Transverse colon (tissue), 4 donors: ENCODE data around the gene NCOR1. TPM values are rescaled to one million over a fixed set of nuclear protein-coding genes. Genes with fewer than 3 reads are reported as not detected.

Source experiments
- DNase-seq: peaks from one replicate; pipeline ENCODE4 v3.0.0-alpha.2; 2019
- H3K27ac ChIP-seq, 4 donors: fragments of 200-600 bp; sonication (generic); 2 replicates each; pipeline ENCODE4 v1.5.1; 2016 to 2018; ENCODE audit warnings: inconsistent platforms in 4 of 4
- H3K27me3 ChIP-seq: fragments of 200-600 bp; sonication (generic); 2 replicates; pipeline ENCODE4 v1.5.1; 2017; ENCODE audit warnings: inconsistent platforms
- H3K36me3 ChIP-seq, 4 donors: fragments of 200-600 bp; sonication (generic); 2 replicates each; pipeline ENCODE4 v1.5.1; 2017 to 2019; ENCODE audit warnings: inconsistent platforms in 4 of 4
- H3K4me1 ChIP-seq, 4 donors: fragments of 200-600 bp; sonication (generic); 2 replicates each; pipeline ENCODE4 v1.5.1; 2017 to 2020; ENCODE audit warnings: inconsistent platforms in 4 of 4
- H3K4me3 ChIP-seq, 4 donors: fragments of 200-600 bp; sonication (generic); 1 replicate in 1 of 4; 2 replicates in 3 of 4; pipeline versions ENCODE4 v1.5.1 to v1.6.1; 2017 to 2019; ENCODE audit warnings: inconsistent platforms in 4 of 4
- H3K9me3 ChIP-seq, 2 donors: fragments of 200-600 bp; sonication (generic); 2 replicates each; pipeline ENCODE4 v1.5.1; 2017 to 2019; ENCODE audit warnings: inconsistent platforms in 2 of 2
- CTCF ChIP-seq, 5 experiments: fragments of 200-600 bp in 3 of 5; fragments of 450-650 bp in 2 of 5; sonication (generic) in 3 of 5; IDR thresholded peaks; 1 replicate in 2 of 5; 2 replicates in 3 of 5; pipeline ENCODE4 v1.5.1; 2016 to 2017; ENCODE audit warnings: antibody characterized with exemption in 5 of 5, inconsistent platforms in 3 of 5, mild to moderate bottlenecking in 2 of 5, moderate library complexity in 1 of 5
- EP300 ChIP-seq: sonication (generic); formaldehyde crosslinking; IDR thresholded peaks from one replicate; pipeline ENCODE4 v1.6.1; 2017; ENCODE audit warnings: antibody characterized with exemption, low read depth
- POLR2A ChIP-seq: fragments of 450-650 bp; IDR thresholded peaks from one replicate; pipeline ENCODE4 v1.6.1; 2016; ENCODE audit warnings: antibody characterized with exemption, mild to moderate bottlenecking, moderate library complexity
- POLR2AphosphoS5 ChIP-seq, 3 donors: sonication (generic); formaldehyde crosslinking; IDR thresholded peaks; one replicate each; pipeline ENCODE4 v1.6.1; 2016; ENCODE audit warnings: antibody characterized with exemption in 3 of 3
- WGBS, 2 donors: methylation state at CpG; one replicate each; pipeline ENCODE4 v1.1.5; 2018; ENCODE audit warnings: low coverage in 1 of 2; 5-methylcytosine and 5-hydroxymethylcytosine counted together
- in situ Hi-C, 4 donors: fragments of 200-750 bp; cut with MboI; loops; one replicate each; pipeline versions ENCODE4 v1.15.0 to v1.15.1; 2017; ENCODE audit warnings: low sequenced_read_pairs in 3 of 4, low pct_ligation_motif_present in 1 of 4, low pct_unique_long_range_greater_than_20kb in 1 of 4
- intact Hi-C: fragments of 100-400 bp; cut with DNase I; formaldehyde crosslinking; loops from one replicate; pipeline ENCODE4 v1.15.1; 2023; ENCODE audit warnings: low total_unique reads
- total RNA-seq, 4 donors: library from RNA; depleted of rRNA; stranded (reverse); fragments of >200 nt; gene quantifications; one replicate each; pipeline ENCODE4 v1.1.0, GENCODE V29; 2016

Gene NCOR1
- total RNA-seq, 4 donors from 2014 or later = 267 to 519 (median 376) TPM

GRCh38 chr17:16258901-16259300 lies 43.6 kb upstream of the NCOR1 start:
- Histone ChIP-seq H3K4me3 (no peak overlapping the region), H3K4me1 (peaks cover 4 to 39% (median 24%) of the 10 kb centered on the region in 4 donors), H3K27ac (no peak overlapping the region), H3K36me3 (no peaks in the 10 kb centered on the region), H3K9me3 (no peaks in the 10 kb centered on the region), H3K27me3 (no peaks in the 10 kb centered on the region)
- 90 to 100% methylated on average over 1 of the region's 1 CpG for WGBS, 2 donors
- in situ Hi-C loops (no loop called here), intact Hi-C loops (no loop called here)
- TF ChIP-seq EP300 (no peak), POLR2AphosphoS5 (IDR thresholded peaks at IDR 0.05) (no peak), CTCF (IDR thresholded peaks at IDR 0.05) (no peak), POLR2A (no peak)
- DNase-seq = no peak

GRCh38 chr17:16255481-16255921 lies 40.2 kb upstream of the NCOR1 start:
- TF ChIP-seq POLR2A (peak; percentile 28), CTCF (IDR thresholded peaks at IDR 0.05) (no peak), POLR2AphosphoS5 (IDR thresholded peaks at IDR 0.05) (peak in 2 of 3 donors; percentile 27 to 30), EP300 (no peak)
- in situ Hi-C loops (no loop called here), intact Hi-C loops (no loop called here)
- Histone ChIP-seq H3K4me1 (peaks cover 4 to 55% (median 30%) of the 10 kb centered on the region in 4 donors), H3K4me3 (peak overlapping the region in 2 of 4 donors; percentile 4 to 28), H3K9me3 (no peaks in the 10 kb centered on the region), H3K27me3 (no peaks in the 10 kb centered on the region), H3K27ac (peak overlapping the region; percentile 82 to 91 (median 89)), H3K36me3 (no peaks in the 10 kb centered on the region)
- WGBS, 2 donors = 0 to 14% methylated on average over 1 to 4 of the region's 4 CpGs
- peak; percentile 64 for DNase-seq

GRCh38 chr17:16254773-16255400 lies 39.6 kb upstream of the NCOR1 start:
- peak overlapping the region; percentile 82 to 91 (median 89) for H3K27ac ChIP-seq
- no peaks in the 10 kb centered on the region for H3K27me3 ChIP-seq
- no peak for DNase-seq
- H3K36me3 ChIP-seq = no peaks in the 10 kb centered on the region
- H3K4me1 ChIP-seq = peaks cover 4 to 59% (median 30%) of the 10 kb centered on the region in 4 donors
- WGBS, 2 donors = 52 to 57% methylated on average over 8 to 9 of the region's 9 CpGs
- in situ Hi-C loops = no loop called here
- H3K4me3 ChIP-seq = no peak overlapping the region
- no peak for TF ChIP-seq CTCF (IDR thresholded peaks at IDR 0.05)
- TF ChIP-seq POLR2AphosphoS5 (IDR thresholded peaks at IDR 0.05) = peak in 2 of 3 donors; percentile 16 to 42
- H3K9me3 ChIP-seq = no peaks in the 10 kb centered on the region
- intact Hi-C loops = no loop called here

- no peaks in the 10 kb centered on the region for H3K9me3 ChIP-seq
- H3K36me3 ChIP-seq = no peaks in the 10 kb centered on the region
- no peak overlapping the region for H3K4me3 ChIP-seq
- H3K4me1 ChIP-seq = peaks cover 4 to 74% (median 41%) of the 10 kb centered on the region in 4 donors
- intact Hi-C loops (no loop called here), in situ Hi-C loops (no loop called here)
- no peak for TF ChIP-seq EP300
- no peak for TF ChIP-seq POLR2AphosphoS5 (IDR thresholded peaks at IDR 0.05)
- no peak for TF ChIP-seq CTCF (IDR thresholded peaks at IDR 0.05)
- no peak for TF ChIP-seq POLR2A
- no peak overlapping the region for H3K27ac ChIP-seq
- H3K27me3 ChIP-seq = no peaks in the 10 kb centered on the region
- no peak for DNase-seq
- WGBS, 2 donors = 96 to 100% methylated on average over 1 of the region's 1 CpG
Measured at GRCh38 chr17:16251556-16251955, 36.2 kb upstream of the NCOR1 start.
